ENCODE data around the gene SORCS1. TPM values are rescaled to one million over a fixed set of nuclear protein-coding genes. Genes with fewer than 3 reads are reported as not detected.

SORCS1 gene
- total and polyA plus RNA-seq, 2 donors (not counting 1 experiment from before 2014, with no cell fraction given) = under 0.01 to 0.01 TPM

GRCh38 chr10:107051769-107052168 is 112.7 kb downstream of the SORCS1 start:
- no peaks in the 10 kb centered on the region for H3K9me3 ChIP-seq (ENCODE audit: control insufficient read depth, insufficient read depth, low read depth, low read length)
- no peak overlapping the region for H3K9ac ChIP-seq (ENCODE audit: insufficient read depth, low read length)
- H2AFZ ChIP-seq (ENCODE audit: low read length) = no peak overlapping the region
- no peak for DNase-seq (ENCODE audit: low read depth in 2 of 2)
- no peaks in the 10 kb centered on the region for H3K36me3 ChIP-seq (ENCODE audit: control insufficient read depth, insufficient read depth, low read length)
- H3K79me2 ChIP-seq (ENCODE audit: control insufficient read depth, insufficient read depth, low read length) = no peaks in the 10 kb centered on the region
- H4K20me1 ChIP-seq (ENCODE audit: control insufficient read depth, extremely low read depth, insufficient read depth, low read length) = no peaks in the 10 kb centered on the region
- TF ChIP-seq CTCF (conservative IDR thresholded peaks at IDR 0.05 in 1 of 2, IDR thresholded peaks at IDR 0.05 in 1 of 2; ENCODE audit: low read depth in 1 of 2, low read length in 2 of 2) = no peak
- no peak for TF ChIP-seq EZH2 (IDR thresholded peaks at IDR 0.05; ENCODE audit: low read length, missing control alignments)
- H3K4me2 ChIP-seq (ENCODE audit: extremely low read depth, insufficient read depth, low read length) = no peak overlapping the region
- H3K4me1 ChIP-seq (ENCODE audit: control insufficient read depth, extremely low read depth, insufficient read depth, low read length) = no peaks in the 10 kb centered on the region
- H3K27ac ChIP-seq (ENCODE audit: insufficient read depth, low read length) = no peak overlapping the region
- H3K4me3 ChIP-seq (replicated peaks in 1 of 4; ENCODE audit: control extremely low read depth in 1 of 4, insufficient read depth in 1 of 4, low read depth in 3 of 4, low read length in 4 of 4) = no peak overlapping the region
- no peaks in the 10 kb centered on the region for H3K27me3 ChIP-seq (ENCODE audit: control insufficient read depth, insufficient read depth, low read length)

DNA sequence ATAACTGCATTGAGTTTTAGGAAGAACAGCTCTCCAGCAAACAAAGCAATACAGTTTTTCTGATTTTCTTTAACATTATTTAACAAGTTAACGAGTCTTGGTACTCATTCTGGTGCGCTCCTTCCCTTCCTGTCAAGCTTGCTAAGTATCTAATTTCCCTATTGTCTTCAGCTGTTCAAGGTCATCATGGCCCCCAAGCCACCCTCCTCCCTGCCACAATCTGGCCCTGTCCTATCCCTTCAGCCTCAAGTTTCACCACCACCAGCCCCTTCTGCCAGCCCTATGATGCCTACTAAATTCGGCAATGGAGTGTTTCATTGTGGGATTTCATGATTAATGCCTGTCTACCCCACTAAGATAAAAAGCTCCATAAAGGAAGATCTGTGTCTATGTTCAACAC is 121.0 kb downstream of the SORCS1 start:
- no peaks in the 10 kb centered on the region for H3K4me1 ChIP-seq (ENCODE audit: control insufficient read depth, extremely low read depth, insufficient read depth, low read length)
- H3K9ac ChIP-seq (ENCODE audit: insufficient read depth, low read length) = no peak overlapping the region
- no peaks in the 10 kb centered on the region for H3K79me2 ChIP-seq (ENCODE audit: control insufficient read depth, insufficient read depth, low read length)
- H3K27ac ChIP-seq (ENCODE audit: insufficient read depth, low read length) = no peak overlapping the region
- H3K27me3 ChIP-seq (ENCODE audit: control insufficient read depth, insufficient read depth, low read length) = no peaks in the 10 kb centered on the region
- no peak overlapping the region for H3K4me3 ChIP-seq (replicated peaks in 1 of 4; ENCODE audit: control extremely low read depth in 1 of 4, insufficient read depth in 1 of 4, low read depth in 3 of 4, low read length in 4 of 4)
- no peak for TF ChIP-seq CTCF (conservative IDR thresholded peaks at IDR 0.05 in 1 of 2, IDR thresholded peaks at IDR 0.05 in 1 of 2; ENCODE audit: low read depth in 1 of 2, low read length in 2 of 2)
- no peak for TF ChIP-seq EZH2 (IDR thresholded peaks at IDR 0.05; ENCODE audit: low read length, missing control alignments)
- no peaks in the 10 kb centered on the region for H3K9me3 ChIP-seq (ENCODE audit: control insufficient read depth, insufficient read depth, low read depth, low read length)
- no peak overlapping the region for H3K4me2 ChIP-seq (ENCODE audit: extremely low read depth, insufficient read depth, low read length)
- H2AFZ ChIP-seq (ENCODE audit: low read length) = no peak overlapping the region
- no peak for DNase-seq (ENCODE audit: low read depth in 2 of 2)
- no peaks in the 10 kb centered on the region for H4K20me1 ChIP-seq (ENCODE audit: control insufficient read depth, extremely low read depth, insufficient read depth, low read length)
- no peaks in the 10 kb centered on the region for H3K36me3 ChIP-seq (ENCODE audit: control insufficient read depth, insufficient read depth, low read length)

- Histone ChIP-seq H3K27me3 (ENCODE audit: control insufficient read depth, insufficient read depth, low read length) (no peaks in the 10 kb centered on the region), H2AFZ (ENCODE audit: low read length) (no peak overlapping the region), H3K27ac (ENCODE audit: insufficient read depth, low read length) (no peak overlapping the region), H3K79me2 (ENCODE audit: control insufficient read depth, insufficient read depth, low read length) (no peaks in the 10 kb centered on the region), H3K9ac (ENCODE audit: insufficient read depth, low read length) (no peak overlapping the region), H3K4me2 (ENCODE audit: extremely low read depth, insufficient read depth, low read length) (no peak overlapping the region), H3K4me3 (replicated peaks in 1 of 4; ENCODE audit: control extremely low read depth in 1 of 4, insufficient read depth in 1 of 4, low read depth in 3 of 4, low read length in 4 of 4) (no peak overlapping the region), H3K36me3 (ENCODE audit: control insufficient read depth, insufficient read depth, low read length) (no peaks in the 10 kb centered on the region), H3K9me3 (ENCODE audit: control insufficient read depth, insufficient read depth, low read depth, low read length) (no peaks in the 10 kb centered on the region), H4K20me1 (ENCODE audit: control insufficient read depth, extremely low read depth, insufficient read depth, low read length) (no peaks in the 10 kb centered on the region), H3K4me1 (ENCODE audit: control insufficient read depth, extremely low read depth, insufficient read depth, low read length) (no peaks in the 10 kb centered on the region)
- TF ChIP-seq CTCF (conservative IDR thresholded peaks at IDR 0.05 in 1 of 2, IDR thresholded peaks at IDR 0.05 in 1 of 2; ENCODE audit: low read depth in 1 of 2, low read length in 2 of 2) = no peak
- TF ChIP-seq EZH2 (IDR thresholded peaks at IDR 0.05; ENCODE audit: low read length, missing control alignments) = no peak
- DNase-seq (ENCODE audit: low read depth in 2 of 2) = no peak
Measured at GRCh38 chr10:107037192-107038122, 127.0 kb downstream of the SORCS1 start.
